Measurements from ENCODE around the gene MAPK4.
A peak's percentile ranks its signal among the peaks of the same experiment; 100 is the strongest.

MAPK4 gene

DNA sequence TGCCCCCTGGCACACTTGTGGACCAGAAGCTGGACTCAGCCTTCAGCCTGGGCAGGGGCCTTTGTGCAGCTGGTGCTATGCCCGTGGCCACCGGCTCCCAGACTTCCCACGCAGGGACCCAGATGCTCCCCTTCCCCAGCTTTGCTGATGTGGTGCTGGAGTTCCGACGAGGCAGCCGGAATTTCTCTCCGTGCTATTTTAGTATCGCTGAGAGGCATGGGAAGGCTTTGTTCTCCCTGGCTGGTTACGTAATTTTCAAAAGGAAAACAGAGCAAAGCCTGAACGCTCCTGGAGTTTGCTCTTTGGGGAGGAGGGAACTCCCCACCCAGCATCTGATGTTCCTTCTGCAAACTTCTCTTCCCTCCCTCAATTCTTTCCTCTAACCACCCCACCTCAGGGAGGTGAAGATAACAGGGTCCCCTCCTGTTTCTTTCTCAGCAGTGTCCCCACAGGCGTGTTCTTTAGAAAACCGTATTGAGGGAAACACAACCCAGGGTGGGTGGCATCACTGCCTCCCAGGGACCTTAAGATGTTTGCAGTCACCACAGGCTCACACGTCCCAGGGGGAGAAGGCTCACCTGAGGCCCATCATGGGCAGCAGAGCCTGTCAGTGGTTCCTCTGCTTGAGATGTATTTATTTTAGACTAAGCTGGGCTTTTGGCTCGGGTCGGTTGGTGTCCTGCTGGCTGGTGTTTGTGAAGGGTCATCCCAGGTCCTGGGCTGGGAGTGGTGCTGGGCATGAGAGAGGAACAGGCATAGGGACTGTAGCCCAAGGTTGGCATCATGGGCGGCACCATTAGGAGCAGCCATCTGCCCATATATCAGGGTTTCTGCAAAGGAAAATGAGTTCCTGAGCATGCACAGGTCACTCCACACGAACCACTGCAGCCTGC is 95.0 kb downstream of the MAPK4 start:
- no peak for DNase-seq (ENCODE audit: low spot score)

DNA sequence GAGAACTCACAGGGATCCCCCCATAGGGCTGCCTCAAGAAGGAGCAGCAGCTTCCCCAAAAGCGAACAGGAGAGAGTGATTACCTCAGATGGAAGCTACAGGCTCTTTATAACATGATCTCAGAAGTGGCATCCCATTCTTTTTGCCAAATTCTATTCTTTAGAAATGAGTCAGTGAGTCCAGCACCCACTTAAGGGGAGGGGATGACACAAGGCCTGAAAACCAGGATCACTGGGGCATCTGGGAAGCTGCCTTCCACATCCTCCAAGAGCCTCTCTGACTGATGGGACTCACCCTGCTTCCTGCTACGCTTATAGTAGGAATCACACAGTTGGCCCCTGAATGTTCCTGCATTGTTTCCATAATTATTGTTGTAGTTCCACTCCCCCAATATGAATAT is 96.5 kb downstream of the MAPK4 start:
- no peak for DNase-seq (ENCODE audit: low spot score)

DNA sequence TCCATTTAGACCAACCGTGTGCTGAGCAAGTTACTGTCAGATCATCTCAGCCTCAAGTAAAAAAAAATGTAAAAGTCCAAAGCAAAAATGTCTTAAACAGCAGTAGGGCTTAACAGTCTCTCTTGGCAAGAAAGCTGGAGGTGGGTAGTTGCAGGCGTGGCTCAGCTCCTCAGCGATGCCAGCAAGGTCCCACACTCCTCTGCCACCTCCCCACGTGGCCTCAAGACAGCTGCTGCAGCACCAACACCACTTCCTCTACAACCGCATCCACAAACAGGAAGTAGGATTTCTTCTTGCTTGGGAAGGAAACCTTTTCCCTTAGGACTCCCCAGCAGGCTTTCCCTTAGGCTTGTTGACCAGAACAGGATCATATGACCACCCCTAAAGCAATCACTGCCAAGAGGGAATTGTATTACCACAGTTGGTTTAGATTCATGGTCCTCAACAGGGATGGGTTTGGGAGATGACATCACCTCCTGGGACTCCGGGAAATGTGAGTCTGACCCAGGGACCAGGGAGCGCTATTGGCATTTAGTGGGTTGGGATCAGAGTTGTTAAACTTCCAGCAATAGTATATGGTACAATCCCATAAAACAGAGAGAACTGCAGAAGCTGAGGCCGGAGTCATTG is 97.1 kb downstream of the MAPK4 start:
- no peak for DNase-seq (ENCODE audit: low spot score)

DNA sequence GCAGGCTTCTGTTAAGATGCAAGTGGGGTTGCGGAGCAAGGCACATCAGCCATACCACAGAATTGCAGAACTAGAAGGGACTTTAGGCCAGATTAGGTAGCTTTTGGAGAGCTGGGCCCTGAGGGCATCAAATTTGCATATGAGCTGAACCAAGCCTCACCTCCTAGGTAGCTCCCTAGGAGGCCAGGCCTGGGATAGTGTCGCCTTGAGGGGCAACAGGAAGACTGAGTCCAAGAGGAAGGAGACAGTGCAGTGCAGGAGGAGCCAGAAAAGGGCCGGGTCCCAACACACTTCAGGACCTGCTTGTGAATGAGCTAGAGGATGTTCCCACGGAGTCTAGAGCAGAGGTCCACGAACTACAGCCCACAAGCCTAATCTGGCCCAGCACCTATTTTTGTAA is 98.7 kb downstream of the MAPK4 start:
- no peak for DNase-seq (ENCODE audit: low spot score)

DNA sequence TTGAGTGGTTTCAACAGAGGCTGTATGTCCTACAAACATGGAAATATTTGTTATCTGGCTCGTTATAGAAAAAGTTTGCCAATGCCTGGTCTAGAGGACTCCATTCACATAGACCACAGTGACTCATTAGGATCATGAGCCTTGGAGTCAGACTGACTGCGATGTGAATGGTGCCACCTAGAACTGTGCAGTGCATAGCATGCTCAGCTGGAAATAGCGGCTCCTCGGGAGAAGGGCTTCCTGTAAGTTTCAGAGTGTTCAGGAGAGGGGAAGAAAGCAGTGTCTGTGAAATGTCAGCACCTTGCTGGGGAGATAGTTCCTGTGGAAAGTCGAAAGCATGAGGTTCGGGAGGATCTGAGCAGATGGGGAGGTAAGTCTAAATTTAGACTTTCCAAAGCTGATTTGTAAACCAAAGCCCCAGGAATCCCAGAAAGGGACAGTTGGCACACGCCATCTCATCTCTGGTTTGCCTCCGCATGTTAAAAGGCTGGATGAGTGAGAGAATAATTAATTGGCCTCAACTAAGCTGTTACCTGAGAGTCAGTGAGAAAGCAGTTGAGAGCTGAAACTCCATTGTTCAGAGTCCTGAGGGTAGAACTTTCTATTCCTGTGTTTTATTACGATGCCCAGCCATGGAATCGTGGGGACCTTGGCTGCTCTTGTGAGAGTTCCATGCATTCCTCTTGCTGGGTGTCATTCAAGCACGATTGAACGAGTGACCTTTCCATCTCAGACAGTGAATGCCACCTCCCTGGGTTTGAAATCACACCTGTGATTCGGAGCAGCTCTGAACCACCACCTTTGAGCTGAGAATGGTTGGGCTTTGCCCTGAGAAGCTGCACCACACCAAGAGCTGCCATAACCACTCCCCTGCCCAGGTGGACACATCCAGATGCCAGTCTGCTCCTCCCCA is 99.5 kb downstream of the MAPK4 start:
- DNase-seq (ENCODE audit: low spot score), result peak; percentile 17

DNA sequence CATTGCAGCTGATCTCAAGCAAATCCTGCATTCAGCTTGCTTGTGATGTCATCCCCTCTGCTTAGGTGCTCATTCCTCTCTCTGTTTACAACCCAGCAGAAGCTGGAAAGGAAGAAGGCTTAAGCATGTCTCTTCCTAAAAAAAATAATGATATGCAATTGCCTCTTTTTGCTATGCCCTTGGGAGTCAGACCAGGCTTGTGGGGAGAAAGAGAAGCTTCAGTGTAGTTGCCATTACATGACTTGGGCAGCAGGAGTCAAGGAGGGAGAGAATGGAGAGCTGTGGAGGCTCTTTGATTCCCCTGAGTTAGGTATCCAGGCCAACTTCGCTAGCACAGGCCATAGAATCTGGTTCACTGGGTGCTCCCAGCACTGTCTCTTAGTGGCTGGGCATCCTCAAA is 101.1 kb downstream of the MAPK4 start:
- no peak for DNase-seq (ENCODE audit: low spot score)

DNA sequence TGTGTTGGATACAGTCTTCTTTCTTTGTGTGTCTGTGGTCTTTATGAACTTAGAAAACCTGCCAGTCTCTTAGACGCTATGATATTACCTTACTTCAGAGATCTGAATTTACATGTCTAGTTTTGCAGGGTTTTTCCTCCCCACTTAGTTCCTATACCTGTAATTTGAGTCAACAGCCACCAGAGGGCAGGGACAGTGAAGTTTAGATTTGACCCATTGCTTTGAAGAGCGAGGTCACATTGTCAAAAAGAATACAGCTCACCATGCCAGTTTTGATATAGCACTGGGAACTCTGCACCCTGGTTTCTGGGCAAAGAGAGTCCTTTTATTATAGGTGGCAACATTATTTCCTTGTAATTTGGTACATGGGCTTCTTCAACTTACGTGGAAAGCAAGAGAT is 102.3 kb downstream of the MAPK4 start:
- DNase-seq (ENCODE audit: low spot score), result no peak

DNA sequence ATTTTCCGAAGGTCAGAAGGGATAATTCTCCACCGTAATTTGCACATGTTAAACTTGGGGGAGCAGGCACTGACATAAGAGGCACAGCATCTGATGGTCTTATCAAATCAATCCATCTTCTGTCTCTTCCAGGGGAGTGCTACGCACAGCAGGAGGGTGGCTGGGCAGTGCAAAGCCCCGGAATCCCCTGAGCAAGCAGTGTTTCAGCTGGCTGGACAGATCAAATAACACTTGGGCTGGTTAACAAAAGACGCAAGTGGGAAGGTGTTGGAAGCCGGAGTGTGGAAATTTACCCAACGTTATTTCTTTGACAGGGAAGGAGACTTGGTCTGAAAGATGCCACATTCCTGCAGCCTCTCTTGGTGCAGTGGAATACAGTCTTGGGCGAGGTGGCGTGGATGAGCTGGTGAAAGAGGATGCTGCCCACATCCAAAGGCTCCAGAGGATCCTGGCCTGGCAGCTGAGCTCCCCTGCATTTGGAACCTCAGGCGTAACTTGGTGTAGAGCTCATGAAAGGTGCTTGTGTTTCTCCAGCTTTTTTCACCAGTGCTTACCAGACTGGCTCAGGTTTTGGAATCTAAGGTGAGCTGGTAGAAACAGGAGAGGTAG is 103.0 kb downstream of the MAPK4 start:
- DNase-seq (ENCODE audit: low spot score), result no peak

DNA sequence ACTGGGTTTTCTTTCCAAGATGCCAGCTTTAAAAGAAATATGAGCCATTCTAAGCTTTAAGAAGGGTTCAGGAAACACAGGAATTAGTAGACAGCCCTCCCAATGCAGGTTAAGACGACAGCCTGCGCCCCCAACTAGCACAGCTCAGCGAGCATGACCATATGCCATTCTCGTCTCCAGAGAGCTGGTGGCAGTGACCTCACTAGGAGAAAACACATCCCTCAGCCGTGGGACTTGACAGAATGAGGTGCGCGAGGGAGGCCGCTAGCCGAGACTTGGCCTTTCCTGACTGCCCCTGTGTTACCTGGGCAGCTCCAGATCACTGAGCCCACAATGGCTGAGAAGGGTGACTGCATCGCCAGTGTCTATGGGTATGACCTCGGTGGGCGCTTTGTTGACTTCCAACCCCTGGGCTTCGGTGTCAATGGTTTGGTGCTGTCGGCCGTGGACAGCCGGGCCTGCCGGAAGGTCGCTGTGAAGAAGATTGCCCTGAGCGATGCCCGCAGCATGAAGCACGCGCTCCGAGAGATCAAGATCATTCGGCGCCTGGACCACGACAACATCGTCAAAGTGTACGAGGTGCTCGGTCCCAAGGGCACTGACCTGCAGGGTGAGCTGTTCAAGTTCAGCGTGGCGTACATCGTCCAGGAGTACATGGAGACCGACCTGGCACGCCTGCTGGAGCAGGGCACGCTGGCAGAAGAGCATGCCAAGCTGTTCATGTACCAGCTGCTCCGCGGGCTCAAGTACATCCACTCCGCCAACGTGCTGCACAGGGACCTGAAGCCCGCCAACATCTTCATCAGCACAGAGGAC is 103.9 kb downstream of the MAPK4 start:
- DNase-seq (ENCODE audit: low spot score), result no peak

DNA sequence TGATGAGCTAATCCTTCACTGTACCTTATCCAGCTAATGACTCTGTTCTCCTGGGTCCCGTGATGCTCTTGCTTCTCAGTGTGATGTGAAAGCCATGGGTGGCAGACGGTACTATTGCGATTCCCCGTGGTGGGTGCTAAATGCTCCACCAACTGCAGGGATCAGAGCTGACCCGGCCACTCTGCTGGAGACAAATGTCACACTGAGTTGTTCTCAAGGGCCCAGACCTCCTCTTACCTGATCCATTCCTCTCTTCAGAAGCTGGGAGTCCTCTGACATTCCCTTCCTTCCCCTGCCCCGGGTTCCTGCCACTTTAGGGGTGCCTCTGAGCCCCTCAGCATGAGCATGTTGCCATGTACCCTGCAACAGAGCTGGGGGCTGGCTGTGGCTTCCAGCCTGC is 105.1 kb downstream of the MAPK4 start:
- no peak for DNase-seq (ENCODE audit: low spot score)

DNA sequence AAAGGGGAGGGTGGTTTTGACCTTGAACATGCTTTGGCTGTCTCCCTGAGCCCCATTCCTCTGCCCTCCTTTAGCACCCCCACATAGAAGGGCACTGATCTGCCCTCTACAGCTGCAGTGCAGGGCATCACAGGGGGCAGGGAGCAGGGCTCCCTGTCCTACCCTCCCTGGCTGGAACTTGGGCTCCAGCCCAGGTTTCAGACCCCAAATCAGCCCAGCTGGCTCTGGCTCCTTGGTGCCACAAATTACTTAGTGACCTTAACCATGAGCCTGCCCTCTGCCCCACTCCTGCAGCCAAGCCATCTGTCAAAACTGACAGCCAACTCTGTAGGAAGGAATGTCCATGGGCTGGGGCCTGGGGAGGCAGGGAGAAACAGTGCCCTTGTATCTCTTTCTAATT is 105.6 kb downstream of the MAPK4 start:
- DNase-seq (ENCODE audit: low spot score), result no peak

DNA sequence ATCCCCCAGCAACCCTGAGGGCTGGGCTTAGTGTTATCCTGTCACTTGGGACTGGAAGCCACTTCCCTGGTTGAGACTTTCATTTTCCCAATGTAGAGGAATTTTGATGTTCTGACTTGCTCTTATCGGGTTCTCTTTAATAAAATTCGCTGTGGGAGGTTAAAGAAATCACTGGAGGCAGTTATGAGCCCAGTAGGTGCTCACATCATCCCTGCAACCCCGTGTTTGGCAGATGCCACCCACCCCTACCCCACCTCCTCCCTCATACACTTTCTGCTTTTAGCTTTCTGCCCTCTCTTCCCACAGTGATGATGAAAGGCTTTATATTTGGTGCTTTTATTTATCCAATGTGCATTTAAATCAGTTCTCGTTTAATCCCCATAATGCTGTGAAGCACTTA is 106.6 kb downstream of the MAPK4 start:
- no peak for DNase-seq (ENCODE audit: low spot score)

DNA sequence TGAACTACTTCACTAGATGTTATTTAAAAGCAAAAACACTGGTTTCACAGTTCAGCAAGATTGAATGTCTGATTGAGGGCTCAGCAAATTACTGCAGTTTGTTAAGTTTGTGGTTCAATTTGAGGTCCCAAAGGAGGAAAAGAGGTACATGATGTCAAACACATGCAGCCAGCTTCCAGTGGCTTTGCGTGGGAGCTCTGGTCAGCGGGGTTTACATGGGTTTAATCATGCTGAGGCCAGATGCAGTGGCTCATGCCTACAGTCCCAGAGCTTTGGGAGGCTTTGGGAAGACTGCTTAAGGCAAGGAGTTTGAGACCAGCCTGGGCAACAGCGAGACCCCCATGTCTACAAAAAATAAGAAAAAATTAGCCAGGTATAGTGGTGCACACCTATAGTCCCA is 111.5 kb downstream of the MAPK4 start:
- no peak for DNase-seq (ENCODE audit: low spot score)

DNA sequence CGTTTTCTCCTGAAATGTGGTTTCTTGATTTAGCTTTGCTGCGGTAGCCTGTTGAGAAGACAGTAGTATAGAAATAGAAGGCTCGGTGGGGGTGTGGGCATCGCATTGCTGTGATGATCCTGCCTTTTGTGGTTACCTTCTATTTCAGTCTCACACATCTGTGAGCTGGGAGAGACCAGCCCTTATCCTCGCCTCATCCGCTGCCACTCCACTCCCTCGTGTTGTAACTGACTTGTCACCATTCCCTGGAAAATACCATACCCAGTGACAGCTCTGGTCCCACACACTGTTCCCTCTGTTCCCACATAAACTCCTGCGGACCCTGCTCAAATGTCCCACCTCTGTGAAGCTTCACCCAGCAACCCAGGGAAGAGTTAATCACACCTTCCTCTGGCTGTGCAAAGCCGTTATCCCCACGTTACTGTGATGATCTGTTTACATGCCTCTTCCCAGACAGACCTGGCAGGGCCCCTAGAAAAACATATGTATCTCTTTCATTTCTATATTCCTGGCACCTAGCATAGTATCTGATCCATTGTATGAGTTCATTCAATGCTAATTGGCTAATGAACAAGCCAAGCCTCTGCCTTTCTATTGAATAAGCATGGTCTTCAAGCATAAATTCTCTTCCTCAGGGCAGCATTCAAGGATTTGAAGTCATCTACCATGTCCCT is 114.6 kb downstream of the MAPK4 start:
- no peak for DNase-seq (ENCODE audit: low spot score)

DNA sequence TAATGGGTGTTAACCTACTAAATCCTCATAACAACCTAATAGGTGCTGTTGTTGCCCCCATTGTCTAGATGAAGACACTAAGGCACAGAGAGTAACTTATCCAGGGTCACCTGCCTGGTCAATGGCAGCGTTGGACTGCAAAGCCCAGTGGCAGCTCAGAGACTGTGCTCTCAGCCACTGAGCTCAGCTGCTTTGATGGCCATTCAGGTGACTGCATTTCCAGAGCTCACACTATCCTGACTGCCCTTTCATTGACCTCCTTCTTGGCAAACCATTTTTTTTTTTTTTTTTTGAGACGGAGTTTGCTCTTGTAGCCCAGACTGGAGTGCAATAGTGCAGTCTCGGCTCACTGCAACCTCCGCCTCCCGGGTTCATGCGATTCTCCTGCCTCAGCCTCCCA is 115.2 kb downstream of the MAPK4 start:
- DNase-seq (ENCODE audit: low spot score), result no peak

DNA sequence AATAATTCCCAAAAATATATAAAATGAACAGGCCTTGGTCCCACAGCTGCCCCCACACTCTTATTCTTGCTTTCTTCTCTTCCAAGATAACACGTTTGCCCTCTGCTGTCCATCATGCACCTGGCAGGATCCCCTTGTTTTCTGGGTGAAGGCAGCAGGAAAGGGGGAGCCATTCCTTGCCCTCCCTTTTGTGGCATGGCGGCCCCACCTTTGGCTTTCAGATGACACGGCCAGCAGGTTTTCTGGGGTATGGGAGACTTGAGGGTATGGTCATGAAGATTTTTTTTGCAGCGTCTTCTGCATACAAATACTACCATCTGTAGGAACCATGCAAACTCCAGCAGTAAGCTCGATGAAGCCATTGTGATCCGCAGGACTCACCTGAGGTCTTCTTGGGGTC is 118.8 kb downstream of the MAPK4 start:
- no peak for DNase-seq (ENCODE audit: low spot score)

DNA sequence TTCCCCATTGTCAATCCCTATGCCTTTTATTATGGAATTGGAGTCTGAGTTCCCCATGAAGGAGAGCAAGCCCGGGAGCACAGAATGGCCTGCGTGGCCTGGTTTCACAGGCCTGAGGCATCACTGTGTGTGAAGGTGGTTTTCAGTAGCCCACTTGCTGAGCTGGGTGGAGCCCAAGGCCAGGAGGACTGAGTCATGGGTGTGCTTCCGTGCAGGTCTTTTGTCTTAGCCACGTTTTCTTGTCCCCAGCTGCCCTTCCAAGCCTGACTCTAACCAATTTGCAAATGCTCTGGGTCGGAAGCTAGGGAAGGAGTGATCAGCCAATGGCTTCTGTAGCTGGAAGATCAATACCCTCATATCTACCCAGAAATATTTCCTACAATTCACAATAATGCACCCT is 119.2 kb downstream of the MAPK4 start:
- no peak for DNase-seq (ENCODE audit: low spot score)

DNA sequence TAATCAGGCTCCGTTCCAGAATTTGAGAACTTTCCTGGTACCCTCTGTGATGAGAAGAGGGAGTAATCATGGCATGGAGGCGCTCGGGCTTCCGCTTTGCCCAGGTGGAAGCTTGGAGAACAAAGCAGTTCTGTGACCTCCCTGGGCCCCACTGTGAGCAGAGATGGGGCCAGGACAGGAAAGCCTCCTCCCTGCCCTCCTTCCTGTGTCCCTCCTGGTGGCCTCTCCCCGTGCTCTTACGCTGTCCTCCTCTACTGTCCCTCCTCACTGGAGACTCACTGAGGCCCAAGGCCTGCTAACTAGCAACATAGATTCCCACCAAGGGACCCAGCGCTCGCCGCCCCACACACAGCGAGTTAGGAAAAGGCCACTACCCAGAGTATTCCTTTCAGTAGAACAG is 119.8 kb downstream of the MAPK4 start:
- no peak for DNase-seq (ENCODE audit: low spot score)

DNA sequence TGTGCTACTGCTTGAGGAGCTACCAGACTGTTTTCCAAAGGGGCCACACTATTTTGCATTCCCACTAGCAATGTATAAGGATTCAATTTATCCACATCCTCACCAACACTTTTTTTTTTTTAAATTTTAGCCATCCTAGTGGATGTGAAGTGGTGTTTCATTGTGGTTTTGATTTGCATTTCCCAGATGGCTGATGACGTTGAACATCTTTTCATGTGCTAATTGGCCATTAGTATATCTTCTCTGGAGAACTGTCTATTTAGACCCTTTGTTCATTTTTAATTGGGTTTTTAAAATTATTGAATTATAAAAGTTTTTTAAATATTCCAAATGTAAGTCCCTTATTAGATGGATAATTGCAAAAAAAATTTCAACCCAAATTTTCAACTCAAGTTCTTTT is 121.1 kb downstream of the MAPK4 start:
- no peak for DNase-seq (ENCODE audit: low spot score)

DNA sequence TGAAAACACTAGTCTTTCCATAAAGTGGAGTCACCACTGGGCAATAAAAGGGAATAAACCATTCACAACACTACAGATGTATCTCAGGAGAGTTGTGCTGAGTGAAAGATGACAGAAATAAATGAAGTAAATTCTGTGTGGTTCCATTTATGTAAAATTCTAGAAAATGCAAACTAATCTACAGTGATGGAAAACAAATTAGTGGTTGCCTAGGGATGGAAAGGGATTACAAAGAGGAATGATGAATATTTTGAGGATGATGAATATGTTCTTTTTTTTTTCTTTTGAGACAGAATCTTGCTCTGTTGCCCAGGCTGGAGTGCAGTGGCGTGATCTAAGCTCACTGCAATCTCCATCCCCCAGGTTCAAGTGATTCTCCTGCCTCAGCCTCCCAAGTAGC is 123.0 kb downstream of the MAPK4 start:
- no peak for DNase-seq (ENCODE audit: low spot score)

DNA sequence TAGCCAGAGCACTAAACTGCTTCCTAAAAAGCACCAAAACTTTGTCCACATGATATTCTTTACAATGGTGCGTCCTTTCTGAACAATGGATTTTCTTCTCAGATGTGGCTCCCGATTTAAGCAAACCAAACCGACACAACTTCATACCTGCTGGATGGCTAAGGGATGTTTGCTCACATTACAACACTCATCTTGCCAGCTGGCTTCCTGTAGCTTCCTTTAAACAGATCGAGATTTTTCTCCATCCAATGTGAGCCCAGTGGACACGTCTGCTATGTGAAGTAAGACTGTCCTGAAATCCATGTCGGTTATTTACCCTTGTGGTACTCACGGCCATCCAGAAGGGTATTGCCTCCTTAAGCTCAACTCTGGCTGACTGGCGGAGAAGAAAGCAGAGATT is 126.5 kb downstream of the MAPK4 start:
- DNase-seq (ENCODE audit: low spot score), result no peak
